Heart left ventricle (tissue), 16 donors: ENCODE results near the gene EMC9. TPM values are rescaled to one million over a fixed set of nuclear protein-coding genes. Genes with fewer than 3 reads are reported as not detected.
A peak's percentile ranks its signal among the peaks of the same experiment; 100 is the strongest.

ENCODE experiments used
- ATAC-seq, 4 donors: fragments of 200-7000 bp; cut with Tn5 transposase; one replicate each; pipeline ENCODE4 v1.9.1; 2020 to 2022; ENCODE audit warnings: moderate library complexity in 4 of 4, mild to moderate bottlenecking in 3 of 4, moderate number of reproducible peaks in 1 of 4
- DNase-seq, 5 donors: peaks; one replicate each; pipeline ENCODE4 v3.0.0-alpha.2; 2020
- H3K27ac ChIP-seq, 12 donors: fragments of 200-600 bp; sonication (generic) in 4 of 12; one replicate each; pipeline versions ENCODE4 v1.5.0 to v1.8.0; 2016 to 2022; ENCODE audit warnings: mild to moderate bottlenecking in 2 of 12
- H3K27me3 ChIP-seq, 9 donors: fragments of 200-600 bp; sonication (generic) in 2 of 9; one replicate each; pipeline versions ENCODE4 v1.5.1 to v1.8.0; 2016 to 2022; ENCODE audit warnings: mild to moderate bottlenecking in 3 of 9
- H3K36me3 ChIP-seq, 9 donors: fragments of 200-600 bp; sonication (generic) in 2 of 9; one replicate each; pipeline versions ENCODE4 v1.5.0 to v1.8.0; 2018 to 2022; ENCODE audit warnings: mild to moderate bottlenecking in 2 of 9
- H3K4me1 ChIP-seq, 12 donors: fragments of 200-600 bp; sonication (generic) in 4 of 12; one replicate each; pipeline versions ENCODE4 v1.5.0 to v1.8.0; 2016 to 2022; ENCODE audit warnings: mild to moderate bottlenecking in 3 of 12
- H3K4me3 ChIP-seq, 12 donors: fragments of 200-600 bp; sonication (generic) in 4 of 12; one replicate each; pipeline versions ENCODE4 v1.5.0 to v1.8.0; 2017 to 2022; ENCODE audit warnings: mild to moderate bottlenecking in 9 of 12, moderate library complexity in 4 of 12
- H3K9me3 ChIP-seq, 12 donors: fragments of 200-600 bp; sonication (generic) in 4 of 12; one replicate each; pipeline versions ENCODE4 v1.5.0 to v1.8.0; 2016 to 2022; ENCODE audit warnings: mild to moderate bottlenecking in 1 of 12
- CTCF ChIP-seq, 12 donors: fragments of 200-600 bp; sonication (generic) in 4 of 12; IDR thresholded peaks; one replicate each; pipeline versions ENCODE4 v1.5.0 to v1.8.0; 2018 to 2022; ENCODE audit warnings: antibody characterized with exemption in 12 of 12, mild to moderate bottlenecking in 5 of 12
- POLR2A ChIP-seq, 2 donors: fragments of 450-650 bp; IDR thresholded peaks; one replicate each; pipeline ENCODE4 v1.6.1; 2017; ENCODE audit warnings: antibody characterized with exemption in 2 of 2, mild to moderate bottlenecking in 2 of 2, moderate library complexity in 2 of 2
- WGBS, 4 donors: extraction: QIAGEN DNeasy Blood & Tissue Kit in 2 of 4; methylation state at CpG; one replicate each; pipeline versions ENCODE4 v1.1.5 to v1.1.7; 2013 to 2018; 5-methylcytosine and 5-hydroxymethylcytosine counted together
- intact Hi-C, 10 donors: fragments of 100-400 bp; cut with DNase I; formaldehyde crosslinking; loops; one replicate each; pipeline versions ENCODE4 v1.11.1 to v1.14.2; 2022
- polyA plus RNA-seq, 2 donors: library from polyadenylated mRNA; stranded (reverse); fragments of 200-250 nt; gene quantifications; one replicate each; pipeline ENCODE4 v1.2.3, GENCODE V29; 2013
- total RNA-seq, 9 donors: library from RNA; depleted of rRNA in 2 of 9; stranded (reverse); fragments of >200 nt in 2 of 9; fragmentation: NEBNext Ultra II Directional in 3 of 9; extraction: Animal tissue kit (Norgen Biotek cat#: 25700) in 3 of 9; gene quantifications; one replicate each; pipeline versions ENCODE4 v1.1.0 to v1.2.4, GENCODE V29; 2016 to 2023
- donor health status: ischemic (EF 13 %, LVEDD 7.1; RV severe dilation, severe dysfunction).
- donor health status: healthy with polysubstance abuse.
- donor health status: DM: no; HTN: yes; CAD: no.
- donor health status: DM: no; HTN: no; CAD: no.
- donor health status: ischemic (EF 25% LVEDD 6.9; RV normal size, moderate dysfunction).
- donor health status: ischemic (EF 25% LVEDD 5.7; RV mildly dilated, moderate dysfunction).
- donor health status: healthy.
- donor health status: DM: yes; HTN: yes; CAD: no.
- donor health status: ischemic (EF 35%, LVEDD 5.7; RV mildly dilated, moderate dysfunction).
- donor health status: nonischemic (EF 11% LVEDD 7.7; RV severe dilation, severe dysfunction).
- donor health status: DM: yes; HTN: yes; CAD: no.
- donor health status: PGD.
- donor health status: ischemic (EF 29% LVEDD 5.4; RV normal size, mild dysfunction).
- donor health status: nonischemic (EF 23%, LVEDD 6.1; RV moderate dilation, normal function).

EMC9 gene
- total and polyA plus RNA-seq, 11 donors, result 9.6 to 30.6 (median 15.2) TPM

DNA sequence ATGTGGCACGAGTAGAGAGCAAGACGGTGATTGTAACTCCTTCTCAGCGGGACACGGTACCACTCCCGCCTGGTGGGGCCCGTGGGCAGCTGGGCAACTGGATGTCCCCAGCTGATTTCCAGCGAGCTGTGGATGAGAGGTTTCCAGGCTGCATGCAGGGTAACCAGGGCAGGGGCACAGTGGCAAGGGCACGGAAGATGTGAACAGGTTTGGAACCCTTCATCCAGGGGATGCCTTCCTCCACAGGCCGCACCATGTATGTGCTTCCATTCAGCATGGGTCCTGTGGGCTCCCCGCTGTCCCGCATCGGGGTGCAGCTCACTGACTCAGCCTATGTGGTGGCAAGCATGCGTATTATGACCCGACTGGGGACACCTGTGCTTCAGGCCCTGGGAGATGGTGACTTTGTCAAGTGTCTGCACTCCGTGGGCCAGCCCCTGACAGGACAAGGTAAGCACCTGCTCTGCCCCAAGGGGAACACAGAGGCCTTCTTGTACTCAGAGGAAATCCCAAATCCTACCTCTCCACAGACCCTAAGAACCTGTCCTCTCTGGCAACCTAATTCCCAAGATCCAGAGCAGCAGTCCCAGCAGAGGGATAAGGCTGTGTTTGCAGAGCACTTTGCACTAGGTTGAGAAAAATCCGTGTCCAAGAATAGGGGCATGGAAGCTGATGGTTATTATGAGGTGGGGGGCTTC is 43.0 kb downstream of the EMC9 start:
- no peak for TF ChIP-seq POLR2A (IDR thresholded peaks at IDR 0.05)
- no peak for TF ChIP-seq CTCF (IDR thresholded peaks at IDR 0.05)
- no peak for ATAC-seq
- H3K36me3 ChIP-seq, result peaks cover 0 to 54% (median 0%) of the 10 kb centered on the region in 9 donors

GRCh38 chr14:24096545-24097181 is 44.7 kb downstream of the EMC9 start:
- H3K4me3 ChIP-seq, result no peak overlapping the region
- 88 to 96% (median 94%) methylated on average over 8 of the region's 8 CpGs for WGBS, 4 donors
- H3K27me3 ChIP-seq, result no peaks in the 10 kb centered on the region
- TF ChIP-seq POLR2A (IDR thresholded peaks at IDR 0.05) (no peak), CTCF (IDR thresholded peaks at IDR 0.05) (no peak)
- DNase-seq (peak in 1 of 5 donors; percentile 14), ATAC-seq (no peak)
- H3K9me3 ChIP-seq, result no peaks in the 10 kb centered on the region
- peaks cover 0 to 39% (median 0%) of the 10 kb centered on the region in 9 donors for H3K36me3 ChIP-seq
- intact Hi-C loops, result loop anchor here in 1 of 10 donors (10.0 kb wide), 1 partner anchor 112 kb away; the partner anchor contains the start of gene DHRS4L2
- H3K27ac ChIP-seq, result no peak overlapping the region
- peaks cover 0 to 26% (median 14%) of the 10 kb centered on the region in 12 donors for H3K4me1 ChIP-seq

More for the DNA sequence above, 43.0 kb downstream of the EMC9 start:
- Histone ChIP-seq H3K4me1 (peaks cover 0 to 21% (median 13%) of the 10 kb centered on the region in 12 donors), H3K27ac (no peak overlapping the region), H3K4me3 (no peak overlapping the region), H3K27me3 (no peaks in the 10 kb centered on the region), H3K9me3 (no peaks in the 10 kb centered on the region)
- 91 to 96% (median 96%) methylated on average over 8 to 16 of the region's 16 CpGs for WGBS, 4 donors
- peak in 1 of 5 donors; percentile 16 for DNase-seq
- intact Hi-C loops, result loop anchor here in 1 of 10 donors (10.0 kb wide), 1 partner anchor 114 kb away; the partner anchor contains the start of gene DHRS4L2

DNA sequence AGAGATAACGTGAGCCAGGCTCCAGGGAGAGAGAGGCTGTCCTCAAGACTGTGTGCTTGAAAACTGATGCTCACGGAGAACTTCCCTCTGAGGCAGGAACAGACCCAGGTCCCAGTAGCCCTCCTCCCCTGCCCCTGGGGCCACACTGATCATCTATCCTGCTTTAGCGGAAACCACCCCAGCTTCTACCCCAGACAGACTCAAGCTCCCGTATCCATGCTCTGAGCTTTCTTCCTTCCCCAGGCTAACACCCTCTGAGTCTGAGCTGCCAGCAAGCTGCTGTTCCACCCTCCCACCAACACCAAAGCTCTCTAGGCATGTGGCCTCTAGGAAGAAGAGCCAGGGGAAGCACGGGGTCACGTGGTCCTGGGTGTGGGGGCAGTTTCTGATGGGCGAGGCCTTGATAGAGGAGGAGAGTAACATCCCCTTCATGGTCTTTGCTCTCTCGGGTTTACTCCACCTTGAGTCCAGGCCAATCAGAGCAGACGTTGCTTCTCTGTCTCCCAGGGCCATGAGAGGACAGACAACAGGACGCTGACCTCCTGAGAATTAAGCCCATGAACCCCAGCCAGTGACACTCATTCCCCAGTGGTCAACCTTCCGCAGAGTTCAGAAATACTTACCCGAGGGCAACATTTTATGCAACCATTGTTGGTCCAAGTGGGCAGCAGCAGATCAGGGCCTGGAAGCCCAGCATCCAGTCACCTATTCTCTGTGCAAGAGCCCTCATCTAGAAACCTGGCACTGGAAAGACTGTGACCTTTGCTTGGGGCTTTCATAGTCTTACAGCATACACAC is 45.9 kb downstream of the EMC9 start:
- peak in 3 of 4 donors; percentile 8 to 33 (median 14) for ATAC-seq
- peak in 4 of 5 donors; percentile 40 to 68 (median 56) for DNase-seq
- intact Hi-C loops, result loop anchor here in 1 of 10 donors (10.0 kb wide), 1 partner anchor 111 kb away; the partner anchor contains the start of gene DHRS4L2
- Histone ChIP-seq H3K9me3 (no peaks in the 10 kb centered on the region), H3K4me3 (peak overlapping the region; percentile 73 to 94 (median 80)), H3K36me3 (peaks cover 0 to 27% (median 0%) of the 10 kb centered on the region in 9 donors), H3K27me3 (no peaks in the 10 kb centered on the region), H3K27ac (peak overlapping the region in 11 of 12 donors; percentile 89 to 96 (median 94)), H3K4me1 (peaks cover 0 to 26% (median 14%) of the 10 kb centered on the region in 12 donors)
- no peak for TF ChIP-seq POLR2A (IDR thresholded peaks at IDR 0.05)
- TF ChIP-seq CTCF (IDR thresholded peaks at IDR 0.05), result no peak
- WGBS, 4 donors, result 61 to 66% (median 62%) methylated on average over 10 to 12 of the region's 12 CpGs
